HepG2 (cell line): ENCODE results near the gene GMPPB. TPM values are rescaled to one million over a fixed set of nuclear protein-coding genes. Genes with fewer than 3 reads are reported as not detected.

Experiments used
- CREM ChIP-seq, 2 experiments: sonication (generic) in 1 of 2; formaldehyde crosslinking in 1 of 2; IDR thresholded peaks; 2 replicates each; pipeline versions ENCODE4 v1.4.0 to v1.6.1; 2016 to 2020; ENCODE audit warnings: antibody characterized with exemption in 1 of 2, mild to moderate bottlenecking in 1 of 2, missing genetic modification reagents in 1 of 2
- GATAD2A ChIP-seq: IDR thresholded peaks from 2 replicates; pipeline ENCODE4 v1.6.1; 2016
- GTF3A ChIP-seq: sonication (generic); formaldehyde crosslinking; conservative IDR thresholded peaks from 2 replicates; pipeline ENCODE4 v1.4.0; 2020; ENCODE audit warnings: mild to moderate bottlenecking, missing genetic modification reagents
- HNRNPUL1 ChIP-seq: fragments of 200-400 bp; formaldehyde crosslinking; IDR thresholded peaks from 2 replicates; pipeline ENCODE4 v1.6.1; 2017; ENCODE audit warnings: low read depth, mild to moderate bottlenecking, low read length, moderate library complexity
- KAT8 ChIP-seq: IDR thresholded peaks from 2 replicates; pipeline ENCODE4 v1.6.1; 2016; ENCODE audit warnings: missing genetic modification reagents, missing compliant biosample characterization
- KLF12 ChIP-seq: sonication (generic); formaldehyde crosslinking; IDR thresholded peaks from 2 replicates; pipeline ENCODE4 v1.4.0; 2020; ENCODE audit warnings: missing genetic modification reagents, borderline replicate concordance
- PITX1 ChIP-seq: sonication (generic); formaldehyde crosslinking; IDR thresholded peaks from 2 replicates; pipeline ENCODE4 v1.5.1; 2020; ENCODE audit warnings: mild to moderate bottlenecking, missing genetic modification reagents
- REPIN1 ChIP-seq: sonication (generic); formaldehyde crosslinking; IDR thresholded peaks from 2 replicates; pipeline ENCODE4 v1.8.0; 2022; ENCODE audit warnings: missing genetic modification reagents, low read depth, mild to moderate bottlenecking, borderline replicate concordance
- ZMYM2 ChIP-seq: sonication (generic); formaldehyde crosslinking; IDR thresholded peaks from 2 replicates; pipeline ENCODE4 v1.8.0; 2022; ENCODE audit warnings: mild to moderate bottlenecking, missing genetic modification reagents
- ZNF274 ChIP-seq: sonication (generic); formaldehyde crosslinking; IDR thresholded peaks from 2 replicates; pipeline ENCODE4 v1.5.1; 2020; ENCODE audit warnings: mild to moderate bottlenecking, missing genetic modification reagents
- ZNF354B ChIP-seq: sonication (generic); formaldehyde crosslinking; IDR thresholded peaks from 2 replicates; pipeline ENCODE4 v1.8.0; 2022; ENCODE audit warnings: mild to moderate bottlenecking, missing genetic modification reagents
- ZNF501 ChIP-seq: sonication (generic); formaldehyde crosslinking; IDR thresholded peaks from 2 replicates; pipeline ENCODE4 v1.5.1; 2020; ENCODE audit warnings: mild to moderate bottlenecking, moderate library complexity, missing genetic modification reagents
- ZNF629 ChIP-seq: sonication (generic); formaldehyde crosslinking; conservative IDR thresholded peaks from 2 replicates; pipeline ENCODE4 v1.5.0; 2020; ENCODE audit warnings: missing genetic modification reagents
- polyA plus RNA-seq, 8 experiments: library from polyadenylated mRNA; depleted of rRNA in 3 of 8; stranded (reverse) in 7 of 8; unstranded in 1 of 8; fragments of >200 nt; fragmentation: Illumina TruSeq in 4 of 8; extraction: Trizol in 4 of 8; gene quantifications; 2 replicates each; pipeline versions ENCODE4 v1.2.1 to v1.2.3, GENCODE V29; 2011 to 2016; ENCODE audit warnings: low read depth in 4 of 8, missing spikeins in 1 of 8, mixed read lengths in 1 of 8; ENCODE audit not compliant: insufficient read depth in 1 of 8
- total RNA-seq, 5 experiments: library from RNA; depleted of rRNA; stranded (reverse); fragments of >200 nt; fragmentation: Illumina TruSeq; extraction: Trizol; gene quantifications; 2 replicates each; pipeline ENCODE4 v1.2.3, GENCODE V29; 2016; ENCODE audit warnings: low read depth in 1 of 5
- TF ChIP-seq, protein P1 (sequence below): sonication (generic); formaldehyde crosslinking; IDR thresholded peaks from 2 replicates; pipeline ENCODE4 v1.4.0; 2020; ENCODE audit warnings: missing genetic modification reagents
- TF ChIP-seq, protein P2 (sequence below): sonication (generic); formaldehyde crosslinking; IDR thresholded peaks from 2 replicates; pipeline ENCODE4 v1.4.0; 2020; ENCODE audit warnings: mild to moderate bottlenecking, missing genetic modification reagents
- TF ChIP-seq, protein P3 (sequence below): sonication (generic); formaldehyde crosslinking; IDR thresholded peaks from 2 replicates; pipeline ENCODE4 v1.5.0; 2020; ENCODE audit warnings: mild to moderate bottlenecking, missing genetic modification reagents
- TF ChIP-seq, protein P4 (sequence below): sonication (generic); formaldehyde crosslinking; IDR thresholded peaks from 2 replicates; pipeline ENCODE4; 2020; ENCODE audit warnings: missing genetic modification reagents, mild to moderate bottlenecking, borderline replicate concordance
- TF ChIP-seq, protein P5 (sequence below): sonication (generic); formaldehyde crosslinking; IDR thresholded peaks from 2 replicates; pipeline ENCODE4 v1.5.1; 2020; ENCODE audit warnings: mild to moderate bottlenecking, missing genetic modification reagents, borderline replicate concordance

Gene GMPPB
- total and polyA plus RNA-seq, 2 of the 13 experiments (the other 11 are each of a cell fraction or from before 2014, with no cell fraction given): 6.5 to 23.1 TPM

DNA sequence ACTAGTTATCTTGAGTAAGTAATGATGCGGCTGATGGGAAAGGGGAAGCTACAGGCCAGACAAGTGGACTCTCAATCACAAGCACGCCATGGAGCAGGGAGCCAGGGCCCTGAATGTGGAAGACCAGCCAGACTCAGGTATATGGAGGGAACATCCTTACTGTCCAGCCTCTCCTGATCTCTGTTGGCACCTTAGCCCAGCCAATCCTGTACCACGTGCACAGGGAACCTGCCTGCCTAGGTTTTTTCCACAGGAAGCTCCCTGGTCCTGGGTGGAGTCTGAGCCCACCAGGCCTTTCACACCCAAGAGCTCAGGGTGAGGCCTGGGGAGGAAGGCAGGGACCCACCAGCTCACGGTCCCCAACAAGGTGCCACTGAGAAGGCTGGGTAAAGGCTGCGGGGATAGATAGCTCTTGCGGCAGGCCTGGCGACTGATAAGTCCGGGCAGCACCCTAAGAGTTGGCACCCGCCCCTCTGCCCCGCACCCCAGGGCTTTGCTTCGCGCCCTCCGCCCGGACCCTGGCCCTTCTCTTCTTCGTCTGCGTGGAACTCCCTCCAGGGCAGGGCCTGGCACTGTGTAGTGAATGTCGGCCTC is 50.5 kb downstream of the GMPPB start (continued):
- TF ChIP-seq, protein P1, sequence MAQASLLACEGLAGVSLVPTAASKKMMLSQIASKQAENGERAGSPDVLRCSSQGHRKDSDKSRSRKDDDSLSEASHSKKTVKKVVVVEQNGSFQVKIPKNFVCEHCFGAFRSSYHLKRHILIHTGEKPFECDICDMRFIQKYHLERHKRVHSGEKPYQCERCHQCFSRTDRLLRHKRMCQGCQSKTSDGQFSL (CRISPR knock-in tag): no peak
- TF ChIP-seq, protein P2, sequence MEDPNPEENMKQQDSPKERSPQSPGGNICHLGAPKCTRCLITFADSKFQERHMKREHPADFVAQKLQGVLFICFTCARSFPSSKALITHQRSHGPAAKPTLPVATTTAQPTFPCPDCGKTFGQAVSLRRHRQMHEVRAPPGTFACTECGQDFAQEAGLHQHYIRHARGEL: no peak
- TF ChIP-seq CREM (IDR thresholded peaks at IDR 0.05): no peak
- TF ChIP-seq CREM (CRISPR knock-in tag; IDR thresholded peaks at IDR 0.05): no peak
- TF ChIP-seq REPIN1 (CRISPR knock-in tag): 0 out of 2 replicates have a peak, but pooled peaks have one; percentile 37
- TF ChIP-seq ZNF354B (CRISPR knock-in tag): no peak
- TF ChIP-seq PITX1 (CRISPR knock-in tag): no peak
- TF ChIP-seq, protein P3, sequence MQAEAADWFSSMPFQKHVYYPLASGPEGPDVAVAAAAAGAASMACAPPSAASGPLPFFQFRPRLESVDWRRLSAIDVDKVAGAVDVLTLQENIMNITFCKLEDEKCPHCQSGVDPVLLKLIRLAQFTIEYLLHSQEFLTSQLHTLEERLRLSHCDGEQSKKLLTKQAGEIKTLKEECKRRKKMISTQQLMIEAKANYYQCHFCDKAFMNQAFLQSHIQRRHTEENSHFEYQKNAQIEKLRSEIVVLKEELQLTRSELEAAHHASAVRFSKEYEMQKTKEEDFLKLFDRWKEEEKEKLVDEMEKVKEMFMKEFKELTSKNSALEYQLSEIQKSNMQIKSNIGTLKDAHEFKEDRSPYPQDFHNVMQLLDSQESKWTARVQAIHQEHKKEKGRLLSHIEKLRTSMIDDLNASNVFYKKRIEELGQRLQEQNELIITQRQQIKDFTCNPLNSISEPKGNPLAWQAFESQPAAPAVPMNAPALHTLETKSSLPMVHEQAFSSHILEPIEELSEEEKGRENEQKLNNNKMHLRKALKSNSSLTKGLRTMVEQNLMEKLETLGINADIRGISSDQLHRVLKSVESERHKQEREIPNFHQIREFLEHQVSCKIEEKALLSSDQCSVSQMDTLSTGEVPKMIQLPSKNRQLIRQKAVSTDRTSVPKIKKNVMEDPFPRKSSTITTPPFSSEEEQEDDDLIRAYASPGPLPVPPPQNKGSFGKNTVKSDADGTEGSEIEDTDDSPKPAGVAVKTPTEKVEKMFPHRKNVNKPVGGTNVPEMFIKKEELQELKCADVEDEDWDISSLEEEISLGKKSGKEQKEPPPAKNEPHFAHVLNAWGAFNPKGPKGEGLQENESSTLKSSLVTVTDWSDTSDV (CRISPR knock-in tag): no peak
- TF ChIP-seq ZMYM2 (CRISPR knock-in tag): peak; percentile 27; the same call in 1 of the 2 replicates
- TF ChIP-seq KLF12 (CRISPR knock-in tag): 0 out of 2 replicates have a peak, but pooled peaks have one; percentile 8
- TF ChIP-seq ZNF629 (CRISPR knock-in tag): no peak
- TF ChIP-seq ZNF501 (CRISPR knock-in tag): no peak
- no peak for TF ChIP-seq GTF3A (CRISPR knock-in tag)
- TF ChIP-seq, protein P4, sequence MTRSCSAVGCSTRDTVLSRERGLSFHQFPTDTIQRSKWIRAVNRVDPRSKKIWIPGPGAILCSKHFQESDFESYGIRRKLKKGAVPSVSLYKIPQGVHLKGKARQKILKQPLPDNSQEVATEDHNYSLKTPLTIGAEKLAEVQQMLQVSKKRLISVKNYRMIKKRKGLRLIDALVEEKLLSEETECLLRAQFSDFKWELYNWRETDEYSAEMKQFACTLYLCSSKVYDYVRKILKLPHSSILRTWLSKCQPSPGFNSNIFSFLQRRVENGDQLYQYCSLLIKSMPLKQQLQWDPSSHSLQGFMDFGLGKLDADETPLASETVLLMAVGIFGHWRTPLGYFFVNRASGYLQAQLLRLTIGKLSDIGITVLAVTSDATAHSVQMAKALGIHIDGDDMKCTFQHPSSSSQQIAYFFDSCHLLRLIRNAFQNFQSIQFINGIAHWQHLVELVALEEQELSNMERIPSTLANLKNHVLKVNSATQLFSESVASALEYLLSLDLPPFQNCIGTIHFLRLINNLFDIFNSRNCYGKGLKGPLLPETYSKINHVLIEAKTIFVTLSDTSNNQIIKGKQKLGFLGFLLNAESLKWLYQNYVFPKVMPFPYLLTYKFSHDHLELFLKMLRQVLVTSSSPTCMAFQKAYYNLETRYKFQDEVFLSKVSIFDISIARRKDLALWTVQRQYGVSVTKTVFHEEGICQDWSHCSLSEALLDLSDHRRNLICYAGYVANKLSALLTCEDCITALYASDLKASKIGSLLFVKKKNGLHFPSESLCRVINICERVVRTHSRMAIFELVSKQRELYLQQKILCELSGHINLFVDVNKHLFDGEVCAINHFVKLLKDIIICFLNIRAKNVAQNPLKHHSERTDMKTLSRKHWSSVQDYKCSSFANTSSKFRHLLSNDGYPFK (CRISPR knock-in tag): 0 out of 2 replicates have a peak, but pooled peaks have one; percentile 18
- no peak; the same call in 1 of the 2 replicates for TF ChIP-seq ZNF274 (CRISPR knock-in tag)
- TF ChIP-seq KAT8: no peak
- TF ChIP-seq GATAD2A (CRISPR knock-in tag): no peak
- TF ChIP-seq, protein P5, sequence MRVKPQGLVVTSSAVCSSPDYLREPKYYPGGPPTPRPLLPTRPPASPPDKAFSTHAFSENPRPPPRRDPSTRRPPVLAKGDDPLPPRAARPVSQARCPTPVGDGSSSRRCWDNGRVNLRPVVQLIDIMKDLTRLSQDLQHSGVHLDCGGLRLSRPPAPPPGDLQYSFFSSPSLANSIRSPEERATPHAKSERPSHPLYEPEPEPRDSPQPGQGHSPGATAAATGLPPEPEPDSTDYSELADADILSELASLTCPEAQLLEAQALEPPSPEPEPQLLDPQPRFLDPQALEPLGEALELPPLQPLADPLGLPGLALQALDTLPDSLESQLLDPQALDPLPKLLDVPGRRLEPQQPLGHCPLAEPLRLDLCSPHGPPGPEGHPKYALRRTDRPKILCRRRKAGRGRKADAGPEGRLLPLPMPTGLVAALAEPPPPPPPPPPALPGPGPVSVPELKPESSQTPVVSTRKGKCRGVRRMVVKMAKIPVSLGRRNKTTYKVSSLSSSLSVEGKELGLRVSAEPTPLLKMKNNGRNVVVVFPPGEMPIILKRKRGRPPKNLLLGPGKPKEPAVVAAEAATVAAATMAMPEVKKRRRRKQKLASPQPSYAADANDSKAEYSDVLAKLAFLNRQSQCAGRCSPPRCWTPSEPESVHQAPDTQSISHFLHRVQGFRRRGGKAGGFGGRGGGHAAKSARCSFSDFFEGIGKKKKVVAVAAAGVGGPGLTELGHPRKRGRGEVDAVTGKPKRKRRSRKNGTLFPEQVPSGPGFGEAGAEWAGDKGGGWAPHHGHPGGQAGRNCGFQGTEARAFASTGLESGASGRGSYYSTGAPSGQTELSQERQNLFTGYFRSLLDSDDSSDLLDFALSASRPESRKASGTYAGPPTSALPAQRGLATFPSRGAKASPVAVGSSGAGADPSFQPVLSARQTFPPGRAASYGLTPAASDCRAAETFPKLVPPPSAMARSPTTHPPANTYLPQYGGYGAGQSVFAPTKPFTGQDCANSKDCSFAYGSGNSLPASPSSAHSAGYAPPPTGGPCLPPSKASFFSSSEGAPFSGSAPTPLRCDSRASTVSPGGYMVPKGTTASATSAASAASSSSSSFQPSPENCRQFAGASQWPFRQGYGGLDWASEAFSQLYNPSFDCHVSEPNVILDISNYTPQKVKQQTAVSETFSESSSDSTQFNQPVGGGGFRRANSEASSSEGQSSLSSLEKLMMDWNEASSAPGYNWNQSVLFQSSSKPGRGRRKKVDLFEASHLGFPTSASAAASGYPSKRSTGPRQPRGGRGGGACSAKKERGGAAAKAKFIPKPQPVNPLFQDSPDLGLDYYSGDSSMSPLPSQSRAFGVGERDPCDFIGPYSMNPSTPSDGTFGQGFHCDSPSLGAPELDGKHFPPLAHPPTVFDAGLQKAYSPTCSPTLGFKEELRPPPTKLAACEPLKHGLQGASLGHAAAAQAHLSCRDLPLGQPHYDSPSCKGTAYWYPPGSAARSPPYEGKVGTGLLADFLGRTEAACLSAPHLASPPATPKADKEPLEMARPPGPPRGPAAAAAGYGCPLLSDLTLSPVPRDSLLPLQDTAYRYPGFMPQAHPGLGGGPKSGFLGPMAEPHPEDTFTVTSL (CRISPR knock-in tag): no peak
- no peak for TF ChIP-seq HNRNPUL1
